Ramos (cell line): Measurements from ENCODE around the gene ILKAP.

Source experiments
- in situ Hi-C: fragments of 300-500 bp; cut with MboI; formaldehyde crosslinking; loops from one replicate; pipeline ENCODE4 v1.14.3; 2022; ENCODE audit warnings: low sequenced_read_pairs; ENCODE audit not compliant: unreplicated experiment

ILKAP gene

GRCh38 chr2:238167761-238168160 lies 35.7 kb downstream of the ILKAP start:
- in situ Hi-C loops = loop anchor here (5.0 kb wide), 1 partner anchor 85 kb away; no protein-coding TSS in a partner anchor

- in situ Hi-C loops = loop anchor here (5.0 kb wide), 1 partner anchor 85 kb away; no protein-coding TSS in a partner anchor
These were observed 36.2 kb downstream of the ILKAP start for GRCh38 chr2:238167344-238167715.

GRCh38 chr2:238166391-238167343 lies 36.8 kb downstream of the ILKAP start:
- in situ Hi-C loops = loop anchor here (5.0 kb wide), 1 partner anchor 86 kb away; no protein-coding TSS in a partner anchor

DNA sequence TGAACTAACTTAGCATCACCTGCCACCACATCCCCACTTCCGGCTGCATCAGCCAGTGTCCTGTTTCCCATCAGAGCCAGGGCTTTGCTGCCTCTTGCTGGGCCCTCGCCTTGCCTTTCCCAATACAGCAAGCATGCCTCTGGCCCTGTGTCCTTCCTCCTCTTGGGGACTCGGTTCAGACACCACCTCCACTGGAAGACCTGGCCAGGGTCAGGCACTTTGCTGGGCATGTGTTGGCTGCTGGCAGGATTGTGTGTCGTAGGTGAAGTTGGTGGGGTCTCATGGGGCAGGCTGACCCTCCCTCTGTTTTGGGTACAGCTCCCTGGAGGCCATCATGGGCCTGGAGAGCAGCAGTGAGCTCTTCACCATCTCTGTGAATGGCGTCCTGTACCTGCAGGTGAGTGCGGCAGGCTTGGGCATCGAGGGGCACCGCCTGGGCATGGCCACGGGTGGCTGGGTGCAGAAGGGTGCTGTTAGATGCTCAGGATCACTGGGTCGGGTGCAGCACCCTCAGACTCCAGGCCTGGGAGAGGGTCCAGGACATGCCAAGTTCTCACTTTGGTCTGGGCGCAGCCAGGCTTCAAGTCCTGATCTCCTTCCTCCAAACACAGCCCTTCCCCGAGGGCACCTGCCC lies 38.1 kb downstream of the ILKAP start:
- in situ Hi-C loops = loop anchor here (5.0 kb wide), 1 partner anchor 87 kb away; no protein-coding TSS in a partner anchor

DNA sequence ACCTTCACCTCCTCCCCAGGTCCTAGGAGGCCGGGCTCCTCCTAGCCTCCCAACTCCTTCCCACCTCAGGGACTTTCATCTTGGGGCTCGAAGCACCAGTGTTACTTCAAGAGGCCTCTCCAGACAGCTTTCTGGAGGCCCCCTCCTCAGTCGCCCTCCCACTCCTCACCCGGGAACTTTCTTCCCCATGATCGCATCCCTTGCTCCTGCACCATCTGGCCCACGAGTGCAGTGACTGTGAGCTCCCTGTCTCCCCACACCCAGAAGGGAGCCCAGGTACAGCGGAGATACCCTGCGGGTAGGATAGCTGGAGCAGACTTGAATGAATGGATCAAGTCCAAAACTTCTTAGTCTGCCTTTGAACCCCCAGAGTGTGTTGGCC lies 38.6 kb downstream of the ILKAP start:
- in situ Hi-C loops = loop anchor here (5.0 kb wide), 1 partner anchor 87 kb away; no protein-coding TSS in a partner anchor

- in situ Hi-C loops = no loop called here
These were observed 39.9 kb downstream of the ILKAP start for GRCh38 chr2:238163481-238164198.

GRCh38 chr2:238162846-238163441 lies 40.6 kb downstream of the ILKAP start:
- in situ Hi-C loops = no loop called here

GRCh38 chr2:238162251-238162845 lies 41.1 kb downstream of the ILKAP start:
- in situ Hi-C loops = no loop called here

DNA sequence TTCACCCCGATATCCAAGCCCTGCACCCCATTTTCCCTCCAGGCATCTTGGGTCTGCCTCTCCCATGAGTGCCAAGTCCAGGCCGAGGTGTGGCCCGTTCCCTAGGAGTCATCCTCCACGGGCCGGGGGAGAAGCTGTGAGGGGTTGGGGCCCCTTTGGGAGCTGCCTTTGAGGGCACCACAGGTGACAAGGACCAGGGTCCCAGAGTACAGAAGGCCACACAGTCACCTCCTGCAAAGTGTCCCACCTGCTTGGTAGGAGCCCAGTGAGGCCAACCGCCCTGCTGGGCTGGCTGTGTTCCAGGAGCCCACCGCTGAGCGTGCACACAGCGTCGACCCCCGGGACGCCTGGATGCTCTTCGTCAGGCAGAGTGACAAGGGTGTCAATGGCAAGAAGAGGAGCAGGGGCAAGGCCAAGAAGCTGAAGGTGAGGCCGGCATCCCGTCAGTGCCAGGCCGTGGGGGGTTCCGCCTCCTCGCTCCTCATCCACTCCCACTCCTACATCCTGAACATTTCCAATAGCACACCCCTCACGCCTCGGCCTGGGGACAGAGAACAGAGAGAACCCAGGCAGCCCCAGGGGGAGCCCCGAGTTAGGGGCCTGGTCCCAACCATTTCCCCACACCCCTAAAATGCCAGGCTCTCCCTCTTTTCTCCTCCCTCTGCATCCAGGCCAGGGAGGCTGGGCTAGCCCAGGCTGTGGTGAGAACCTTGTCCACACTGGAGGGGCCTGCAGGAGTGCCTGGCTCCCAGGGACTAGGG lies 42.0 kb downstream of the ILKAP start:
- in situ Hi-C loops = no loop called here

- in situ Hi-C loops = no loop called here
These were observed 43.0 kb downstream of the ILKAP start for GRCh38 chr2:238160206-238161129.

DNA sequence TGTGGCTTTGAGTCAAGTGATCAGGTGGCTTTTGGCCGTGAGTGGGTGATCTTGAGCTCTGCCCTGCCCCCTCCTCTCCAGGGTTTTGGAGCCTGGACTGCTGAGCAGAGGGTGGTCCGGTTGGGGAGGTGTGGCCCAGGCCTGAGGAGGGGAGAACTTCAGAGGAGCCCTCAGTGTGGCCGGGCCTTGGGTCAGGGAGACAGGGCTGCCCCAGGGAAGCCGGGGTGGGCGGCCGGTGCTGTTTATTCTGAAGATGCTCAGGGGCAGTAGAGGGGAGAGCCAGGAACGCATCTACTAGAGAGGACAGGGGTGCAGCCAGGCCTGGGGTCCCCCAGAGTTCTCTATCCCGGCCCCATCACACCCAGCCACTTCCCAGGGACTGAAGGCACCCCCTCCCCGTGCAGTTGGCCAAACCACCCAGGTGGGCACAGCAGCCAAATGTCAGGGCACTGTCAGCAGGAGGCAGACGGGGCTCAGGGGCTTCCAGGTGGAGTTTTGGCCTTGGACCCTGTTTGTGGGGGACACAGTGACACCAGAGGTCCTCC lies 43.8 kb downstream of the ILKAP start:
- in situ Hi-C loops = no loop called here

- in situ Hi-C loops = no loop called here
These were observed 44.4 kb downstream of the ILKAP start for GRCh38 chr2:238159071-238159539.

GRCh38 chr2:238158509-238159070 lies 44.9 kb downstream of the ILKAP start, which contains the start of gene ERFE:
Gene ERFE (plus strand): TSS chr2:238158970. CDS start chr2:238159008, 38 bp downstream.
- in situ Hi-C loops = no loop called here

GRCh38 chr2:238158018-238158508 lies 45.4 kb downstream of the ILKAP start:
- in situ Hi-C loops = no loop called here

DNA sequence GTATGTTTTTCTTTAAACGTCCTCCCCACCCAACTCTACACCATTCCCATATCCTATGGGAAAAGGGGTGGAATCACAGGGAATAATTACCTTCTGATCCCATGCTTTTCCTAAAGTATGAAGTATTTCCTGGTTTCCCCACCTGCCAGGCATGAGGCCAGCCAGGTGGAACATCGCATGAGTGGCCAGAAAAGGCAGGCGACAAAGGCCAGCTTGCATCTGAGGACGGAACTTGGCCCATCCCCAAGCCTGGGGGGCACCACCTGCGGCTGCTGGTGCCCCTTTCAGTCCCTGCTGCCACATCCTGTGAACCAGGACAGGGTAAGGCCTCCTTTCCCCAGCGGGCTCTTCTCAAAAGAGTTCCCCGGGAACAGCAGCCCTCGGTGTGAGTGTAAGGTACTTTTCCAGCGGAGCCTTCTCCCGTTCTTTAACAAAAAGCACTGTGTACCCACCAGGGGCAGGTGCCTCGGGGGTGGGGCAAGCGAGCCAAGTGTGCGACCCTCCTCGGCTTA lies 45.9 kb downstream of the ILKAP start:
- in situ Hi-C loops = no loop called here

- in situ Hi-C loops = no loop called here
These were observed 47.5 kb downstream of the ILKAP start for GRCh38 chr2:238155761-238156694.
